ENCODE results near the gene KCNQ1OT1.

KCNQ1OT1 gene

GRCh38 chr11:2655834-2656622 is 43.8 kb downstream of the KCNQ1OT1 start:
- H3K4me3 ChIP-seq (ENCODE audit: low read depth, low read length), result no peak overlapping the region
- TF ChIP-seq CTCF (IDR thresholded peaks at IDR 0.05; ENCODE audit: control insufficient read depth, extremely low read depth, insufficient read depth), result no peak
- no peak for DNase-seq (ENCODE audit: low read depth)

GRCh38 chr11:2655016-2655719 is 44.6 kb downstream of the KCNQ1OT1 start:
- TF ChIP-seq CTCF (IDR thresholded peaks at IDR 0.05; ENCODE audit: control insufficient read depth, extremely low read depth, insufficient read depth), result no peak
- H3K4me3 ChIP-seq (ENCODE audit: low read depth, low read length), result no peak overlapping the region
- no peak for DNase-seq (ENCODE audit: low read depth)

- DNase-seq (ENCODE audit: low read depth), result no peak
Observed at GRCh38 chr11:2653930-2654739, 45.7 kb downstream of the KCNQ1OT1 start.

GRCh38 chr11:2653198-2653551 is 46.6 kb downstream of the KCNQ1OT1 start:
- no peak overlapping the region for H3K4me3 ChIP-seq (ENCODE audit: low read depth, low read length)
- no peak for TF ChIP-seq CTCF (IDR thresholded peaks at IDR 0.05; ENCODE audit: control insufficient read depth, extremely low read depth, insufficient read depth)
- no peak for DNase-seq (ENCODE audit: low read depth)

More at GRCh38 chr11:2653930-2654739, 45.7 kb downstream of the KCNQ1OT1 start:
- no peak overlapping the region for H3K4me3 ChIP-seq (ENCODE audit: low read depth, low read length)
- no peak for TF ChIP-seq CTCF (IDR thresholded peaks at IDR 0.05; ENCODE audit: control insufficient read depth, extremely low read depth, insufficient read depth)

GRCh38 chr11:2652333-2653197 is 47.2 kb downstream of the KCNQ1OT1 start:
- H3K4me3 ChIP-seq (ENCODE audit: low read depth, low read length), result no peak overlapping the region
- TF ChIP-seq CTCF (IDR thresholded peaks at IDR 0.05; ENCODE audit: control insufficient read depth, extremely low read depth, insufficient read depth), result no peak
- no peak for DNase-seq (ENCODE audit: low read depth)

GRCh38 chr11:2651826-2652271 is 47.9 kb downstream of the KCNQ1OT1 start:
- DNase-seq (ENCODE audit: low read depth), result no peak

More at GRCh38 chr11:2651826-2652271, 47.9 kb downstream of the KCNQ1OT1 start:
- TF ChIP-seq CTCF (IDR thresholded peaks at IDR 0.05; ENCODE audit: control insufficient read depth, extremely low read depth, insufficient read depth), result no peak
- H3K4me3 ChIP-seq (ENCODE audit: low read depth, low read length), result no peak overlapping the region

Measured in LNCaP clone FGC (cell line).